GM12878 (cell line): ENCODE results near the gene PHF2. TPM values are rescaled to one million over a fixed set of nuclear protein-coding genes. Genes with fewer than 3 reads are reported as not detected.

Source experiments
- ATAC-seq: fragments of 200-7000 bp; cut with Tn5 transposase; 3 replicates; pipeline ENCODE4 v1.9.1; 2020; ENCODE audit warnings: mild to moderate bottlenecking, moderate library complexity
- BruUV-seq: library from RNA; stranded (reverse); fragments of 400-500 nt; replicated peaks from 2 replicates; lab custom pipeline; 2021; lab: Mats Ljungman, UMichigan
- CTCF ChIA-PET: fragments of 300-600 bp; sonication (Branson Sonifier 250); formaldehyde crosslinking; extraction: SDS; loops from one replicate; lab custom pipeline; 2021; ENCODE audit warnings: inconsistent platforms; lab: Yijun Ruan, JAX
- POLR2A ChIA-PET: fragments of 350-600 bp; formaldehyde crosslinking; extraction: SDS; loops from one replicate; lab custom pipeline; 2021; ENCODE audit warnings: inconsistent platforms; lab: Charles Lee
- RAD21 ChIA-PET: fragments of 300-600 bp; sonication (Branson Sonifier 250); formaldehyde crosslinking; loops from one replicate; lab custom pipeline; 2023; ENCODE audit warnings: antibody characterized with exemption; ENCODE audit not compliant: unreplicated experiment; lab: Charles Lee
- SMC1A ChIA-PET: fragments of 300-600 bp; sonication (Branson Sonifier 250); formaldehyde crosslinking; loops from one replicate; lab custom pipeline; 2023; ENCODE audit not compliant: unreplicated experiment, uncharacterized antibody; lab: Charles Lee
- DNase-seq: peaks from one replicate; pipeline ENCODE4 v3.0.0-alpha.2; 2011; ENCODE audit warnings: low read depth, low spot score
- FAIRE-seq: peaks from 3 replicates; lab custom pipeline; 2011; peaks lifted over from hg19 to GRCh38; lab: Jason Lieb, UNC
- H2AFZ ChIP-seq: 2 replicates; pipeline ENCODE4 v1.6.0; 2011; ENCODE audit warnings: low read depth, low read length, control low read depth; ENCODE audit not compliant: control insufficient read depth
- H3K27ac ChIP-seq: 2 replicates; pipeline ENCODE4 v1.5.1; 2011; ENCODE audit warnings: control low read depth; ENCODE audit not compliant: control insufficient read depth, insufficient read depth
- H3K27me3 ChIP-seq, 2 experiments: replicated peaks in 1 of 2; 2 replicates each; pipeline versions ENCODE4 v1.6.0 to v1.6.1; 2011; ENCODE audit warnings: low read length in 1 of 2; ENCODE audit not compliant: control insufficient read depth in 2 of 2, insufficient read depth in 2 of 2
- H3K36me3 ChIP-seq, 2 experiments: 2 replicates each; pipeline ENCODE4 v1.5.1; 2011; ENCODE audit warnings: low read length in 1 of 2; ENCODE audit not compliant: control insufficient read depth in 2 of 2, insufficient read depth in 2 of 2
- H3K4me1 ChIP-seq: 2 replicates; pipeline ENCODE4 v1.6.1; 2011; ENCODE audit warnings: mild to moderate bottlenecking, low read length, moderate library complexity, mixed read lengths; ENCODE audit not compliant: control insufficient read depth, insufficient read depth
- H3K4me2 ChIP-seq: 2 replicates; pipeline ENCODE4 v1.6.0; 2011; ENCODE audit warnings: control low read depth; ENCODE audit not compliant: control insufficient read depth, insufficient read depth
- H3K4me3 ChIP-seq: fragments of 200-600 bp; sonication (generic); 2 replicates; pipeline ENCODE4 v1.5.1; 2016
- H3K79me2 ChIP-seq: 2 replicates; pipeline ENCODE4 v1.6.0; 2011; ENCODE audit warnings: low read length; ENCODE audit not compliant: control insufficient read depth, insufficient read depth
- H3K9ac ChIP-seq: 2 replicates; pipeline ENCODE4 v1.8.0; 2011; ENCODE audit warnings: low read length, control low read depth, mixed read lengths; ENCODE audit not compliant: control insufficient read depth, insufficient read depth
- H3K9me3 ChIP-seq: replicated peaks from 3 replicates; pipeline ENCODE4 v1.5.1; 2011; ENCODE audit warnings: mild to moderate bottlenecking, low read length; ENCODE audit not compliant: control insufficient read depth, insufficient read depth
- H4K20me1 ChIP-seq: 2 replicates; pipeline ENCODE4 v1.6.0; 2011; ENCODE audit not compliant: control insufficient read depth, insufficient read depth
- E4F1 ChIP-seq: fragments of 450-650 bp; IDR thresholded peaks from 2 replicates; pipeline ENCODE4 v1.6.1; 2018; ENCODE audit warnings: borderline replicate concordance, mild to moderate bottlenecking; ENCODE audit not compliant: partially characterized antibody
- EED ChIP-seq: sonication (generic); IDR thresholded peaks from 2 replicates; pipeline ENCODE4 v1.6.1; 2016; ENCODE audit warnings: antibody characterized with exemption, low read depth
- EGR1 ChIP-seq, 2 experiments: IDR thresholded peaks; 1 replicate in 1 of 2; 2 replicates in 1 of 2; pipeline ENCODE4 v1.6.1; 2011 to 2012; ENCODE audit warnings: low read depth in 2 of 2, low read length in 2 of 2, borderline replicate concordance in 1 of 2, mild to moderate bottlenecking in 1 of 2, moderate library complexity in 1 of 2
- EZH2 ChIP-seq: IDR thresholded peaks from 2 replicates; pipeline ENCODE4 v1.6.1; 2012; ENCODE audit warnings: low read depth, mild to moderate bottlenecking, control low read depth, inconsistent platforms, low read length, borderline replicate concordance; ENCODE audit not compliant: control insufficient read depth
- MEF2B ChIP-seq: fragments of 450-650 bp; IDR thresholded peaks from 2 replicates; pipeline ENCODE4 v1.6.1; 2018; ENCODE audit warnings: mild to moderate bottlenecking, moderate library complexity; ENCODE audit not compliant: partially characterized antibody, poor library complexity, severe bottlenecking
- SMAD1 ChIP-seq: fragments of 450-650 bp; IDR thresholded peaks from 2 replicates; pipeline ENCODE4 v1.6.1; 2018; ENCODE audit warnings: mild to moderate bottlenecking, low read depth; ENCODE audit not compliant: partially characterized antibody
- SREBF2 ChIP-seq: IDR thresholded peaks from 2 replicates; pipeline ENCODE4 v1.6.1; 2012; ENCODE audit warnings: mild to moderate bottlenecking, low read length
- TCF7 ChIP-seq: IDR thresholded peaks from 2 replicates; pipeline ENCODE4 v1.6.1; 2014; ENCODE audit warnings: antibody characterized with exemption, borderline replicate concordance
- YBX1 ChIP-seq: fragments of 450-650 bp; IDR thresholded peaks from 2 replicates; pipeline ENCODE4 v1.6.1; 2016; ENCODE audit warnings: antibody characterized with exemption
- ZSCAN29 ChIP-seq: fragments of 450-650 bp; IDR thresholded peaks from 2 replicates; pipeline ENCODE4 v1.6.1; 2017; ENCODE audit warnings: mild to moderate bottlenecking, moderate library complexity
- WGBS: methylation state at CpG from one replicate; pipeline ENCODE4 v1.1.6; 2016; ENCODE audit warnings: low lambda C conversion rate; ENCODE audit not compliant: insufficient replicate concordance, insufficient coverage; ENCODE audit errors: missing lambda C conversion rate; 5-methylcytosine and 5-hydroxymethylcytosine counted together
- in situ Hi-C: fragments of 300-500 bp; cut with MboI; formaldehyde crosslinking; loops from 9 replicates; pipeline ENCODE4 v1.14.3; 2018; ENCODE audit warnings: mixed read lengths
- intact Hi-C: fragments of 100-400 bp; cut with micrococcal nuclease; formaldehyde crosslinking; loops from one replicate; pipeline ENCODE4 v1.14.2; 2022; ENCODE audit not compliant: unreplicated experiment
- polyA plus RNA-seq, 11 experiments: library from polyadenylated mRNA; depleted of rRNA in 4 of 11; unstranded in 6 of 11; stranded (reverse) in 5 of 11; fragments of >200 nt; fragmentation: Nextera tagmentation in 4 of 11; fragmentation: Illumina TruSeq in 1 of 11; extraction: Ambion mirVana in 4 of 11; extraction: Trizol in 1 of 11; gene quantifications; 1 replicate in 1 of 11; 2 replicates in 10 of 11; pipeline versions ENCODE4 v1.2.1 to v1.2.3, GENCODE V29; 2011 to 2016; ENCODE audit warnings: inconsistent platforms in 2 of 11, missing spikeins in 2 of 11, low read depth in 1 of 11
- total RNA-seq, 4 experiments: library from RNA; depleted of rRNA in 3 of 4; stranded (reverse); fragments of >200 nt in 3 of 4; fragmentation: Illumina TruSeq in 1 of 4; extraction: Trizol in 1 of 4; gene quantifications; 2 replicates each; pipeline versions ENCODE4 v1.2.1 to v1.2.3, GENCODE V29; 2013 to 2021

PHF2 gene
- total and polyA plus RNA-seq, 10 of the 15 experiments (the other 5 are each of a cell fraction or from before 2014, with no cell fraction given), result 0.34 to 13.3 (median 5.5) TPM

GRCh38 chr9:93673021-93673838 lies 96.8 kb downstream of the PHF2 start:
- ATAC-seq, result no peak
- H3K4me3 ChIP-seq, result no peak overlapping the region

More at GRCh38 chr9:93673021-93673838, 96.8 kb downstream of the PHF2 start:
- 95% methylated on average over 16 of the region's 16 CpGs for WGBS
- Histone ChIP-seq H2AFZ (no peak overlapping the region), H3K36me3 (no peaks in the 10 kb centered on the region; a peak in 1 of 4 replicates), H3K9ac (no peak overlapping the region), H3K79me2 (no peaks in the 10 kb centered on the region), H4K20me1 (no peaks in the 10 kb centered on the region), H3K27ac (no peak overlapping the region), H3K4me1 (no peaks in the 10 kb centered on the region), H3K9me3 (no peaks in the 10 kb centered on the region), H3K4me2 (no peak overlapping the region), H3K27me3 (no peaks in the 10 kb centered on the region)
- POLR2A ChIA-PET, result no interaction called here
- CTCF ChIA-PET, result no interaction called here
- intact Hi-C loops, result no loop called here
- FAIRE-seq (no peak), DNase-seq (no peak)
- no TSS peak for BruUV-seq
- no peak for TF ChIP-seq TCF7
- no peak for TF ChIP-seq YBX1
- no peak for TF ChIP-seq E4F1
- no peak for TF ChIP-seq EED
- no peak for TF ChIP-seq SREBF2
- no peak for TF ChIP-seq ZSCAN29
- TF ChIP-seq MEF2B, result no peak
- TF ChIP-seq EZH2, result no peak
- no peak for TF ChIP-seq EGR1 (IDR thresholded peaks at IDR 0.05; ENCODE audit: borderline replicate concordance in 1 of 2, low read depth in 2 of 2, low read length in 2 of 2)
- TF ChIP-seq SMAD1, result no peak
- SMC1A ChIA-PET, result no interaction called here
- RAD21 ChIA-PET, result no interaction called here
- in situ Hi-C loops, result no loop called here
